Hepatocyte (in vitro differentiated cells): ENCODE results near the gene BRWD1.

Experiments used
- EZH2phosphoT487 ChIP-seq: fragments of 200-600 bp; sonication (generic); IDR thresholded peaks from one replicate; pipeline ENCODE4 v1.6.1; 2018; ENCODE audit warnings: antibody characterized with exemption, mild to moderate bottlenecking, low read depth, moderate library complexity; ENCODE audit not compliant: unreplicated experiment, severe bottlenecking
- TF ChIP-seq, protein P1 (sequence below): fragments of 200-600 bp; sonication (generic); IDR thresholded peaks from 2 replicates; pipeline ENCODE4 v1.5.1; 2016; ENCODE audit warnings: antibody characterized with exemption, mild to moderate bottlenecking; ENCODE audit not compliant: poor library complexity

DNA sequence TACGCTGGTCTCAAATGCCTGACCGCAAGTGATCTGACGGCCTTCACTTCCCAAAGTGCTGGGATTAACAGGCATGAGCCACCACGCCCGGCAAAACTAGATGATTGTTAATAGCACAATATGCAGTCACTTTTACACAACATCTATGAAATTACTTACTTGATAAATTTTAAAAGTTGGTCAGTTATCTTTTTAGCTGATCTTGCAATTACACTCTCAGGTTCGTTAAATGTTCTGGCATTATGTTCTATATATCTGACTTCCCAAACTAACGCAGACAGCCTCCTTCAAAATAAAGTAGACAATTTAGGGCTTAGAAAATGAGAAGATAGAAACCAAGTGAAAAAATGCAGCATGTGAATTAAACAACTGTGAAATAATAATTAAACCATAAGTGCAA lies 98.4 kb downstream of the BRWD1 start:
- TF ChIP-seq EZH2phosphoT487, result no peak
- TF ChIP-seq, protein P1, sequence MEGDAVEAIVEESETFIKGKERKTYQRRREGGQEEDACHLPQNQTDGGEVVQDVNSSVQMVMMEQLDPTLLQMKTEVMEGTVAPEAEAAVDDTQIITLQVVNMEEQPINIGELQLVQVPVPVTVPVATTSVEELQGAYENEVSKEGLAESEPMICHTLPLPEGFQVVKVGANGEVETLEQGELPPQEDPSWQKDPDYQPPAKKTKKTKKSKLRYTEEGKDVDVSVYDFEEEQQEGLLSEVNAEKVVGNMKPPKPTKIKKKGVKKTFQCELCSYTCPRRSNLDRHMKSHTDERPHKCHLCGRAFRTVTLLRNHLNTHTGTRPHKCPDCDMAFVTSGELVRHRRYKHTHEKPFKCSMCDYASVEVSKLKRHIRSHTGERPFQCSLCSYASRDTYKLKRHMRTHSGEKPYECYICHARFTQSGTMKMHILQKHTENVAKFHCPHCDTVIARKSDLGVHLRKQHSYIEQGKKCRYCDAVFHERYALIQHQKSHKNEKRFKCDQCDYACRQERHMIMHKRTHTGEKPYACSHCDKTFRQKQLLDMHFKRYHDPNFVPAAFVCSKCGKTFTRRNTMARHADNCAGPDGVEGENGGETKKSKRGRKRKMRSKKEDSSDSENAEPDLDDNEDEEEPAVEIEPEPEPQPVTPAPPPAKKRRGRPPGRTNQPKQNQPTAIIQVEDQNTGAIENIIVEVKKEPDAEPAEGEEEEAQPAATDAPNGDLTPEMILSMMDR, result no peak
